GM10248 (cell line): ENCODE results near the gene EXOC3L4.
"Not testable (repeated sequence)": the region's sequence is repeated elsewhere in the genome, so short reads cannot be mapped to it uniquely, and the experiment has no call there.

ENCODE experiments used
- CTCF ChIA-PET: fragments of 300-600 bp; sonication (Branson Sonifier 250); formaldehyde crosslinking; extraction: SDS; loops from one replicate; lab custom pipeline; 2021; ENCODE audit warnings: antibody characterized with exemption; lab: Yijun Ruan, JAX
- POLR2A ChIA-PET: fragments of 350-650 bp; sonication (Branson Sonifier 250); formaldehyde crosslinking; extraction: SDS; loops from one replicate; lab custom pipeline; 2020; ENCODE audit warnings: antibody characterized with exemption; lab: Yijun Ruan, JAX
- DNase-seq: peaks from one replicate; pipeline ENCODE4 v3.0.0; 2012; ENCODE audit errors: extremely low spot score
- TF ChIP-seq, protein P1 (sequence below): IDR thresholded peaks from 2 replicates; pipeline ENCODE4 v1.5.1; 2012; ENCODE audit warnings: mild to moderate bottlenecking, low read depth; ENCODE audit errors: extremely low read depth, missing control alignments, control extremely low read depth

Gene EXOC3L4

DNA sequence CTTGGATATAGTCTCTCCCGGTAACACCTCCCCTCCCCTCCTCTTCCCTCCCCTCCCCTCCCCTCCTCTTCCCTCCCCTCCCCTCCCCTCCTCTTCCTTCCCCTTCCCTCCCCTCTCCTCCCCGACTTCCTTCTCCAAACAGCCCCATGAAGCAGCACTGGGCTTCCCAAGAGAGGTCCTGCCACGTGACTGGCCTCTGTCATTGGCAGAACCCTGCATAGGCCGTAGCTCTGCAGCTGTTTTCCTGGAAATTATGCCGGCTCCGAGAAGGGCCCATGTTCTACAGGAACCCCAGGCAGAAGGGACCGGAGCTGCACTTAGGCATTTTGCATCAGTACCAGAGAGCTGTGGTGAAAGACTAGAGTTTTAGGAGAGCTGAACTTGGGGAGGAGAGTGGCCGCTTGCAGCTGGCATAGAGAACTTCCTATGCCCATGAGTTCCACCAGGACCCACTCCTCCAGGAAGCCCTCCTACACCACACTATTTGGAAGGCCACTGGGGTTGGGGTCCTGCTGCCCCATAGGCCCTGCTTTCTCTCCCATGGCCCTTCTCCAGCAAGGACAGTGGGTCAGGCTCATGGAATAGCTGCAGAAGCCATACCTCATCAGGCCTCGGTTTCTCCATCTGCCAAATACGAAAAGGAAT lies 23.6 kb downstream of the EXOC3L4 start:
- TF ChIP-seq, protein P1, sequence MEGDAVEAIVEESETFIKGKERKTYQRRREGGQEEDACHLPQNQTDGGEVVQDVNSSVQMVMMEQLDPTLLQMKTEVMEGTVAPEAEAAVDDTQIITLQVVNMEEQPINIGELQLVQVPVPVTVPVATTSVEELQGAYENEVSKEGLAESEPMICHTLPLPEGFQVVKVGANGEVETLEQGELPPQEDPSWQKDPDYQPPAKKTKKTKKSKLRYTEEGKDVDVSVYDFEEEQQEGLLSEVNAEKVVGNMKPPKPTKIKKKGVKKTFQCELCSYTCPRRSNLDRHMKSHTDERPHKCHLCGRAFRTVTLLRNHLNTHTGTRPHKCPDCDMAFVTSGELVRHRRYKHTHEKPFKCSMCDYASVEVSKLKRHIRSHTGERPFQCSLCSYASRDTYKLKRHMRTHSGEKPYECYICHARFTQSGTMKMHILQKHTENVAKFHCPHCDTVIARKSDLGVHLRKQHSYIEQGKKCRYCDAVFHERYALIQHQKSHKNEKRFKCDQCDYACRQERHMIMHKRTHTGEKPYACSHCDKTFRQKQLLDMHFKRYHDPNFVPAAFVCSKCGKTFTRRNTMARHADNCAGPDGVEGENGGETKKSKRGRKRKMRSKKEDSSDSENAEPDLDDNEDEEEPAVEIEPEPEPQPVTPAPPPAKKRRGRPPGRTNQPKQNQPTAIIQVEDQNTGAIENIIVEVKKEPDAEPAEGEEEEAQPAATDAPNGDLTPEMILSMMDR: no peak
- ChIA-PET POLR2A (no interaction called here), CTCF (interaction anchor here (1.0 to 6.7 kb wide), 3 partner anchors 13 to 43 kb away, joined by 3 to 73 read pairs (median 15); no protein-coding TSS in a partner anchor)
- no peak for DNase-seq

- no peak for DNase-seq
- CTCF ChIA-PET: interaction anchor here (3.6 to 6.7 kb wide), 2 partner anchors 13 to 22 kb away, joined by 15 to 73 read pairs; no protein-coding TSS in a partner anchor
- TF ChIP-seq, protein P1: no peak
- POLR2A ChIA-PET: no interaction called here
These were observed 24.3 kb downstream of the EXOC3L4 start for GRCh38 chr14:103118663-103119404.

DNA sequence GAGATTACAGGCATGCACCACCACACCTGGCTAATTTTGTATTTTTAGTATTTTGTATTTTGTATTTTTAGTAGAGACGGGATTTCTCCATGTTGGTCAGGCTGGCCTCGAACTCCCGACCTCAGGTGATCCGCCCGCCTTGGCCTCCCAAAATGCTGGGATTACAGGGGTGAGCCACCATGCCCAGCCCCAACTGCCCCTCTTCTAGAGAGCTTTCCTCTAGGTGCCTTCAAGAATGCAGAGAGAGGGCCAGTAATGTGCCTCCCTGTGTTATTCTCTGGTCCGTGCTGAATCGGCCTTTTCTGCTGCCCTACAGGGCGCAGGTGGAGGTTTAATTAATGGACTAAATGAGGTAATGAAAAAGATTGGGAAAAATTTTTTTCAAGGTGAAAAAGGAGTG lies 25.0 kb downstream of the EXOC3L4 start:
- POLR2A ChIA-PET: not testable (repeated sequence)
- CTCF ChIA-PET: interaction anchor here (3.6 to 6.7 kb wide), 2 partner anchors 14 to 22 kb away, joined by 15 to 73 read pairs; no protein-coding TSS in a partner anchor

GRCh38 chr14:103121121-103121845 lies 26.8 kb downstream of the EXOC3L4 start:
- DNase-seq: no peak
- TF ChIP-seq, protein P1: no peak
- ChIA-PET POLR2A (no interaction called here), CTCF (interaction anchor here (1.1 to 3.6 kb wide), 2 partner anchors 16 to 20 kb away, joined by 7 to 15 read pairs; no protein-coding TSS in a partner anchor)

More for the DNA sequence above, 25.0 kb downstream of the EXOC3L4 start:
- DNase-seq: not testable (repeated sequence)

GRCh38 chr14:103121846-103122584 lies 27.5 kb downstream of the EXOC3L4 start:
- no peak for DNase-seq
- CTCF ChIA-PET: interaction anchor here (1.1 to 4.6 kb wide), 2 partner anchors 17 to 19 kb away, joined by 7 to 41 read pairs; no protein-coding TSS in a partner anchor
- TF ChIP-seq, protein P1: no peak
- POLR2A ChIA-PET: no interaction called here

- no peak for DNase-seq
- CTCF ChIA-PET: interaction anchor here (4.6 kb wide), 1 partner anchor 19 kb away, joined by 41 read pairs; no protein-coding TSS in a partner anchor
These were observed 28.0 kb downstream of the EXOC3L4 start for GRCh38 chr14:103122585-103122946.

More at GRCh38 chr14:103122585-103122946, 28.0 kb downstream of the EXOC3L4 start:
- POLR2A ChIA-PET: no interaction called here
- TF ChIP-seq, protein P1: no peak
